Activated CD4-positive, CD25-positive, alpha-beta regulatory T cell treated with anti-CD3 and anti-CD28 coated beads, Interleukin-2, amount 50 U/mL, for 72 hours (primary cell): Measurements from ENCODE around the gene PRG3.

Experiments used
- DNase-seq: peaks from one replicate; pipeline ENCODE4 v3.0.0; 2021

PRG3 gene

DNA sequence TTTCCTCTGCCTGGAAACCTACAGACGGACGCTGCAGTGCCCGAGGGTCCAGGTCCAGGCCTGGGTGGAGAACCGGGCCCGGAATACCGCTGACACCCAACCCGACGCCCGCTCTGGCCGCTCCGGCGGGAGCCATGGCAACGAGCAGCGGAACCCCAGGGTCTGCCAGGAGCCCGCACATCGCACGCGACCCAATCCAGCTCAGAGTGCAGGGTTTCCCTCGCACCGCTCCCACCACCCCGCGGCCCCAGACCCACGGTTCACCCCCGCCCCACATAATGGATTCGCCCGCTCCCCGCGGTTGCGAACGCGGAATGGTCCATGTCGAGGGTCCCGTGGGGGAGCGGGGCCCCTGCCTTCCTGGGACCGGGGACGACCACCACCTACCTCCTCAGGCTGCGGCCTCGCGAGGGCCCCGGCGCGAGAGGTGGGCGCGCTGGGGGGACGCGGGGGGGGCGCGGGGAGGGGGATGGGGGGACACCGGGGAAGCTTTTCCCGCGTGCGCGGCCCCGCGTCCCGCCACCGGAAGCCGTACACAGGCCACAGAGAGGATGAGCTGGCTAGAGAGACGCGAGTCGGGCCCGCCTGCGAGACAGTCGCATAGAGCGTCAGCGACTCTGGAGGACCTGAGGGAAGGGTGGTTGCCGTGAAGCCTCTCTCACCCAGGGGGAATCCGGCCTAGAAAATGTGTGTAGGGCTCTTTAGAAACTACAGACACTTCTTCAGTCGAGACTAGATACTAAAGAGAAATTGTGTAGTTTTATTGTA, 45.4 kb downstream of the PRG3 start, which contains the start of gene SSRP1:
SSRP1 (minus strand) TSS at position 550 of the 768 bp plus-strand sequence. CDS start 771 bp downstream, outside the sequence.
- DNase-seq = peak; percentile 80

- DNase-seq = no peak
Observed at GRCh38 chr11:57335023-57335342, 46.0 kb downstream of the PRG3 start.

- DNase-seq = no peak
Observed at GRCh38 chr11:57332694-57333440, 48.1 kb downstream of the PRG3 start.

- DNase-seq = no peak
Observed at GRCh38 chr11:57331720-57332119, 49.2 kb downstream of the PRG3 start.

DNA sequence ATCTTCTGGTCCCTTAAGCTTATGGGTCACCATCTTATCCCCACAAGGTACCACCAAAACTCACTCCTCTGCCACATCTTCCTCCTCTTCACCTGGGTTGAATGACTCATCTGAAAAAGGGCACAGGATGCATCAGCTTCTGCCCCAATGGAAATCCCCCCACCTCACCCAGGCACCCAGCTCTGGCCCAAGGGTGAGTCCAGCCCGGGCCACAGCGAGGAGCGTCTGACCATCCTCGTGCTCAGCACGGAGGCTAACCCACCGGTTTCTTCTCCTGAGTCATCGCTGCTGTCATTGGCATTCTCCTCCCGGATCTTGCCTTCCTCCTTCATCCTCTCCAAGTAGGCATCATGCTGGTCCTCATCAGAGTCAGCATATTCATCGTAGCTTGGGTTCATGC, 50.9 kb downstream of the PRG3 start:
- DNase-seq = peak; percentile 46

DNA sequence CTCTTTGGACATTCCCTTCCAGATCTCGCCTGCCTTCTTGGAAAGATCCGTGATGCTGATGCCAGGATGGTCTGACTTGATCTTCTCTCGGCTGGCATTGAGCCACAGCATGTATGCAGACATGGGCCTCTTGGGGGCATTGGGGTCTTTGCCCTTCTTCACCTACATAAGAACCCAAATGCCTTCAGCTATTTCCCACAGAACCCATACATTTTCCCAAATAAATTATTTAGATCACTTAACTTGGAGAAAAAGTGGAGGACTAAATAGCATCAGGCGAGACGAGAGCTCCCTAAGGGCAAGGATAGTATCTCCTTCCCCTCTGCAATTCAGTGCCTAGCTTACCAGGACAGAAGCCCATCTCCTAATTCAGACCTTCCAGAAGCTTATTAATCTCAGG, 53.2 kb downstream of the PRG3 start:
- DNase-seq = no peak
